HCT116 (cell line): ENCODE measurements around the gene ADARB2. TPM values are rescaled to one million over a fixed set of nuclear protein-coding genes. Genes with fewer than 3 reads are reported as not detected.

Experiments used
- ATAC-seq: fragments of 200-7000 bp; cut with Tn5 transposase; 2 replicates; pipeline ENCODE4 v1.9.1; 2020; ENCODE audit warnings: mild to moderate bottlenecking, moderate library complexity
- BruUV-seq: library from RNA; stranded (reverse); fragments of 400-500 nt; replicated peaks from 2 replicates; lab custom pipeline; 2021; lab: Mats Ljungman, UMichigan
- CTCF ChIA-PET: fragments of 300-600 bp; sonication (Branson Sonifier 250); formaldehyde crosslinking; loops from one replicate; lab custom pipeline; 2021; ENCODE audit warnings: antibody characterized with exemption; lab: Charles Lee
- POLR2A ChIA-PET: fragments of 300-600, 350-600 bp; sonication (Branson Sonifier 250); formaldehyde crosslinking; loops from one replicate; lab custom pipeline; 2021; ENCODE audit warnings: antibody characterized with exemption; lab: Charles Lee
- RAD21 ChIA-PET, 2 experiments: fragments of 300-600 bp; sonication (Branson Sonifier 250); formaldehyde crosslinking; loops; one replicate each; lab custom pipeline; 2023; ENCODE audit warnings: low total read pairs in 2 of 2; ENCODE audit not compliant: uncharacterized antibody in 2 of 2, unreplicated experiment in 2 of 2, low non-redundant PET in 1 of 2; lab: Charles Lee
- DNase-seq: peaks from one replicate; pipeline ENCODE4 v3.0.0-alpha.2; 2010; ENCODE audit warnings: low read depth, low spot score
- H2AFZ ChIP-seq: fragments of 200-600 bp; shearing (Covaris generic), sonication (generic); 2 replicates; pipeline ENCODE4 v1.6.1; 2017; ENCODE audit warnings: low read depth, mixed run types, mixed read lengths, antibody characterized with exemption, low read length; ENCODE audit not compliant: poor library complexity, severe bottlenecking
- H3K27ac ChIP-seq: 2 replicates; pipeline ENCODE4 v1.5.1; 2012; ENCODE audit warnings: low read depth, low read length
- H3K27me3 ChIP-seq: fragments of 200-600 bp; sonication (generic); 2 replicates; pipeline ENCODE4 v1.6.1; 2016; ENCODE audit warnings: mixed run types, low read length, mixed read lengths; ENCODE audit not compliant: insufficient read depth
- H3K36me3 ChIP-seq, 2 experiments: fragments of 200-500 bp in 1 of 2; fragments of 200-600 bp in 1 of 2; sonication (Bioruptor generic) in 1 of 2; sonication (generic) in 1 of 2; 2 replicates each; pipeline versions ENCODE4 v1.5.1 to v1.6.1; 2014 to 2016; ENCODE audit warnings: low read length in 2 of 2, inconsistent platforms in 1 of 2, mixed read lengths in 1 of 2, mixed run types in 1 of 2; ENCODE audit not compliant: insufficient read depth in 2 of 2, control insufficient read depth in 1 of 2
- H3K4me1 ChIP-seq, 2 experiments: fragments of 200-600 bp in 1 of 2; sonication (generic) in 1 of 2; 2 replicates each; pipeline versions ENCODE4 v1.5.1 to v1.6.1; 2012 to 2017; ENCODE audit warnings: low read length in 2 of 2, inconsistent platforms in 1 of 2, mild to moderate bottlenecking in 1 of 2, mixed read lengths in 1 of 2, mixed run types in 1 of 2, moderate library complexity in 1 of 2; ENCODE audit not compliant: insufficient read depth in 2 of 2, control insufficient read depth in 1 of 2
- H3K4me2 ChIP-seq: fragments of 200-600 bp; sonication (generic); 2 replicates; pipeline ENCODE4 v1.6.1; 2017; ENCODE audit warnings: mixed run types, low read length, mixed read lengths
- H3K4me3 ChIP-seq, 2 experiments: fragments of 200-600 bp in 1 of 2; sonication (generic) in 1 of 2; replicated peaks in 1 of 2; 2 replicates each; pipeline ENCODE4 v1.5.1; 2011 to 2016; ENCODE audit warnings: low read length in 2 of 2, control low read depth in 1 of 2, low read depth in 1 of 2, mild to moderate bottlenecking in 1 of 2, mixed read lengths in 1 of 2, mixed run types in 1 of 2
- H3K79me2 ChIP-seq: fragments of 200-600 bp; sonication (generic); 2 replicates; pipeline ENCODE4 v1.6.1; 2017; ENCODE audit warnings: mild to moderate bottlenecking, mixed run types, low read length, moderate library complexity, mixed read lengths; ENCODE audit not compliant: insufficient read depth
- H3K9ac ChIP-seq: fragments of 200-600 bp; sonication (generic); 2 replicates; pipeline ENCODE4 v1.6.1; 2016; ENCODE audit warnings: low read length, mixed read lengths
- H3K9me2 ChIP-seq: fragments of 200-600 bp; sonication (generic), shearing (Covaris generic); 2 replicates; pipeline ENCODE4 v1.6.1; 2017; ENCODE audit warnings: mixed run types, mild to moderate bottlenecking, moderate library complexity; ENCODE audit not compliant: insufficient read depth
- H3K9me3 ChIP-seq, 2 experiments: fragments of 200-500 bp in 1 of 2; fragments of 200-600 bp in 1 of 2; sonication (Bioruptor generic) in 1 of 2; sonication (generic) in 1 of 2; 2 replicates each; pipeline ENCODE4 v1.6.1; 2014 to 2017; ENCODE audit warnings: low read length in 2 of 2, mixed read lengths in 2 of 2, inconsistent platforms in 1 of 2, low read depth in 1 of 2, mild to moderate bottlenecking in 1 of 2, mixed run types in 1 of 2, moderate library complexity in 1 of 2; ENCODE audit not compliant: control insufficient read depth in 1 of 2, insufficient read depth in 1 of 2
- H4K20me1 ChIP-seq: fragments of 200-600 bp; sonication (generic), shearing (Covaris generic); 2 replicates; pipeline ENCODE4 v1.6.1; 2017; ENCODE audit warnings: mixed run types, mild to moderate bottlenecking, moderate library complexity; ENCODE audit not compliant: insufficient read depth
- ATF3 ChIP-seq: IDR thresholded peaks from 2 replicates; pipeline ENCODE4 v1.6.1; 2012
- CBX3 ChIP-seq: IDR thresholded peaks from 2 replicates; pipeline ENCODE4 v1.6.1; 2012; ENCODE audit warnings: low read depth
- CEBPB ChIP-seq: IDR thresholded peaks from 2 replicates; pipeline ENCODE4 v1.6.1; 2012; ENCODE audit warnings: low read depth
- ELF1 ChIP-seq: IDR thresholded peaks from 2 replicates; pipeline ENCODE4 v1.6.1; 2012; ENCODE audit warnings: low read depth, borderline replicate concordance
- EZH2 ChIP-seq: fragments of 200-600 bp; sonication (generic); IDR thresholded peaks from 2 replicates; pipeline ENCODE4 v1.6.1; 2017; ENCODE audit warnings: antibody characterized with exemption, mixed run types
- EZH2phosphoT487 ChIP-seq: fragments of 200-600 bp; IDR thresholded peaks from 2 replicates; pipeline ENCODE4 v1.6.1; 2018; ENCODE audit warnings: antibody characterized with exemption, borderline replicate concordance
- FOSL1 ChIP-seq: IDR thresholded peaks from 2 replicates; pipeline ENCODE4 v1.6.1; 2012; ENCODE audit warnings: low read depth
- JUND ChIP-seq: IDR thresholded peaks from 2 replicates; pipeline ENCODE4 v1.6.1; 2012
- MAX ChIP-seq: IDR thresholded peaks from 2 replicates; pipeline ENCODE4 v1.6.1; 2012
- POLR2A ChIP-seq: IDR thresholded peaks from 2 replicates; pipeline ENCODE4 v1.7.0; 2011; ENCODE audit warnings: borderline replicate concordance; ENCODE audit not compliant: insufficient read depth, insufficient read length; ENCODE audit errors: extremely low read depth
- POLR2AphosphoS5 ChIP-seq: IDR thresholded peaks from 2 replicates; pipeline ENCODE4 v1.6.1; 2011; ENCODE audit warnings: mild to moderate bottlenecking, low read depth, low read length, moderate library complexity
- RAD21 ChIP-seq: IDR thresholded peaks from 2 replicates; pipeline ENCODE4 v1.6.1; 2012; ENCODE audit warnings: low read depth, mild to moderate bottlenecking
- REST ChIP-seq: IDR thresholded peaks from 2 replicates; pipeline ENCODE4 v1.6.1; 2012; ENCODE audit warnings: low read depth
- SIN3A ChIP-seq: IDR thresholded peaks from 2 replicates; pipeline ENCODE4 v1.6.1; 2012; ENCODE audit warnings: low read depth
- SP1 ChIP-seq: IDR thresholded peaks from 2 replicates; pipeline ENCODE4 v1.6.1; 2012; ENCODE audit warnings: low read depth
- SRF ChIP-seq: IDR thresholded peaks from 2 replicates; pipeline ENCODE4 v1.6.1; 2012; ENCODE audit warnings: low read depth
- TCF7L2 ChIP-seq: IDR thresholded peaks from 2 replicates; pipeline ENCODE4 v1.7.0; 2011; ENCODE audit warnings: borderline replicate concordance, inconsistent platforms; ENCODE audit not compliant: insufficient read depth, insufficient read length; ENCODE audit errors: extremely low read depth
- YY1 ChIP-seq: IDR thresholded peaks from 2 replicates; pipeline ENCODE4 v1.6.1; 2011; ENCODE audit warnings: low read length, low read depth, moderate library complexity, mild to moderate bottlenecking; ENCODE audit not compliant: insufficient replicate concordance; ENCODE audit errors: extremely low read depth
- ZBTB33 ChIP-seq: IDR thresholded peaks from 2 replicates; pipeline ENCODE4 v1.6.1; 2011; ENCODE audit warnings: mild to moderate bottlenecking, low read length, moderate library complexity; ENCODE audit not compliant: insufficient replicate concordance; ENCODE audit errors: extremely low read depth
- ZFX ChIP-seq: fragments of 450-650 bp; IDR thresholded peaks from 2 replicates; pipeline ENCODE4 v1.6.1; 2017
- intact Hi-C: fragments of 100-400 bp; cut with micrococcal nuclease; formaldehyde crosslinking; loops from 2 replicates; pipeline ENCODE4 v1.10.0; 2022
- total RNA-seq: library from RNA; stranded (reverse); gene quantifications from one replicate; pipeline ENCODE4 v1.2.1, GENCODE V29; 2021; ENCODE audit not compliant: unreplicated experiment

ADARB2 gene
- total RNA-seq, 1 experiment from 2014 or later = not detected

DNA sequence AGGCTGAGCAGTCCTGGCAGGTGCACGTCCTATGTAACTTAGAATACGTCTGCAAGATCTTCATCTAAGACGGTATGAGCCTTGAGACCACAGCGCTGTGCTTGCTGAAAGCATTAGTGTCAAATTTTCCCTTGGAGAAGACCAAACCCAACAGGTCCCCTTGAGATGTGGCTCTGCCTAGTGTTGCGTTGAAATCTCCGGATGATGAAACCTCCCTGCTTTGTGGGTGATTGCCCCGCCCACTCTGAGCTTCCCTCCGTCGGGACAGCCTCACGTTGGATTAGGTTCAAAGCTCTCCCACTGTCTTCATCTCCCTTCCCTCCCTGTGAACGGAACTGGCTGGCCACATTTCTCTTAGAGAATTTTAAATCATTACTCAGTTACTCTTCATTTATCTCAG is 102.0 kb downstream of the ADARB2 start:
- H3K4me3 ChIP-seq = no peak overlapping the region
- ATAC-seq = no peak
- intact Hi-C loops = loop anchor here (5.0 kb wide), 1 partner anchor 1237 kb away; no protein-coding TSS in a partner anchor
- H3K9me3 ChIP-seq = no peaks in the 10 kb centered on the region
- no peaks in the 10 kb centered on the region for H3K36me3 ChIP-seq
- peaks cover 4% of the 10 kb centered on the region; the same call in 1 of the 2 replicates for H3K27me3 ChIP-seq
- H3K9me2 ChIP-seq = no peaks in the 10 kb centered on the region
- H3K27ac ChIP-seq = no peak overlapping the region
- H3K79me2 ChIP-seq = no peaks in the 10 kb centered on the region
- no peaks in the 10 kb centered on the region for H3K4me1 ChIP-seq
- RAD21 ChIA-PET = no interaction called here
- TF ChIP-seq ELF1 (no peak), MAX (no peak), REST (no peak), SRF (no peak), TCF7L2 (no peak), POLR2AphosphoS5 (no peak), FOSL1 (no peak), POLR2A (no peak), SP1 (no peak), ZFX (no peak), YY1 (no peak), SIN3A (no peak), ZBTB33 (no peak), EZH2phosphoT487 (no peak), ATF3 (no peak), CBX3 (no peak), JUND (no peak), EZH2 (no peak), CEBPB (no peak), RAD21 (no peak)
- TF ChIP-seq, all 23 proteins: peak for 0
- DNase-seq = no peak
- no peaks in the 10 kb centered on the region for H4K20me1 ChIP-seq
- no peak overlapping the region for H3K4me2 ChIP-seq
- ChIA-PET POLR2A (no interaction called here), CTCF (no interaction called here)
- no TSS peak for BruUV-seq
- no peak overlapping the region for H3K9ac ChIP-seq
- no peak overlapping the region for H2AFZ ChIP-seq
